ENCODE data around the gene CCDC186.

DNA sequence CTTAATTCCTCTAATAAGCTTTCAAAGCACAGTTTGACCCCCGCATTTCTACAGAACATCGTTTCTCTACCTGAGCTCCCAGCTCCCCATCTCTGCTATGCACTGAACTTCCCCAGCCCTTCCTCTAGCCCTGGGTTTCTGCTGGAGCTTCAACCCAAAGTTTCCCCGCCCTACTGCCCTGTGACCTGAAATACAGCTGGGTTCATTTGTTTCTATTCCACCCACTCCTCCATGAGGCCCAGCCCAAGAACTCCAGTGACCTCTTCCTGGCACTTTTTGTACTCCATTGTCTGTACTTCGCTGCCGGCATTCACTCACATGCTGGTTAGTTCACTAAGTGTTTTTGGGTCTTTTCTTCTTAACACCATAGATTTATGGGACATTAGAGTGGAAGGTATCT is 94.6 kb downstream of the CCDC186 start:
- TF ChIP-seq, protein P1, sequence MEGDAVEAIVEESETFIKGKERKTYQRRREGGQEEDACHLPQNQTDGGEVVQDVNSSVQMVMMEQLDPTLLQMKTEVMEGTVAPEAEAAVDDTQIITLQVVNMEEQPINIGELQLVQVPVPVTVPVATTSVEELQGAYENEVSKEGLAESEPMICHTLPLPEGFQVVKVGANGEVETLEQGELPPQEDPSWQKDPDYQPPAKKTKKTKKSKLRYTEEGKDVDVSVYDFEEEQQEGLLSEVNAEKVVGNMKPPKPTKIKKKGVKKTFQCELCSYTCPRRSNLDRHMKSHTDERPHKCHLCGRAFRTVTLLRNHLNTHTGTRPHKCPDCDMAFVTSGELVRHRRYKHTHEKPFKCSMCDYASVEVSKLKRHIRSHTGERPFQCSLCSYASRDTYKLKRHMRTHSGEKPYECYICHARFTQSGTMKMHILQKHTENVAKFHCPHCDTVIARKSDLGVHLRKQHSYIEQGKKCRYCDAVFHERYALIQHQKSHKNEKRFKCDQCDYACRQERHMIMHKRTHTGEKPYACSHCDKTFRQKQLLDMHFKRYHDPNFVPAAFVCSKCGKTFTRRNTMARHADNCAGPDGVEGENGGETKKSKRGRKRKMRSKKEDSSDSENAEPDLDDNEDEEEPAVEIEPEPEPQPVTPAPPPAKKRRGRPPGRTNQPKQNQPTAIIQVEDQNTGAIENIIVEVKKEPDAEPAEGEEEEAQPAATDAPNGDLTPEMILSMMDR (IDR thresholded peaks at IDR 0.05) = no peak
- TF ChIP-seq, protein P2, sequence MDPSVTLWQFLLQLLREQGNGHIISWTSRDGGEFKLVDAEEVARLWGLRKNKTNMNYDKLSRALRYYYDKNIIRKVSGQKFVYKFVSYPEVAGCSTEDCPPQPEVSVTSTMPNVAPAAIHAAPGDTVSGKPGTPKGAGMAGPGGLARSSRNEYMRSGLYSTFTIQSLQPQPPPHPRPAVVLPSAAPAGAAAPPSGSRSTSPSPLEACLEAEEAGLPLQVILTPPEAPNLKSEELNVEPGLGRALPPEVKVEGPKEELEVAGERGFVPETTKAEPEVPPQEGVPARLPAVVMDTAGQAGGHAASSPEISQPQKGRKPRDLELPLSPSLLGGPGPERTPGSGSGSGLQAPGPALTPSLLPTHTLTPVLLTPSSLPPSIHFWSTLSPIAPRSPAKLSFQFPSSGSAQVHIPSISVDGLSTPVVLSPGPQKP (IDR thresholded peaks at IDR 0.05; ENCODE audit: low read depth, low read length) = no peak
